DND-41 (cell line): ENCODE data around the gene CCNB2.

Experiments used
- CTCF ChIP-seq: IDR thresholded peaks from 2 replicates; pipeline ENCODE4 v1.5.1; 2012; ENCODE audit warnings: borderline replicate concordance, low read length, moderate library complexity, mild to moderate bottlenecking; ENCODE audit not compliant: poor library complexity, severe bottlenecking; ENCODE audit errors: extremely low read depth
- EZH2 ChIP-seq: IDR thresholded peaks from 3 replicates; pipeline ENCODE4 v1.6.1; 2012; ENCODE audit warnings: borderline replicate concordance, low read depth, mild to moderate bottlenecking, moderate library complexity, low read length, inconsistent platforms; ENCODE audit not compliant: severe bottlenecking

GRCh38 chr15:59143281-59143680 lies 38.3 kb downstream of the CCNB2 start:
- TF ChIP-seq CTCF, result no peak
- TF ChIP-seq EZH2, result no peak
